SK-N-DZ (cell line): ENCODE results near the gene FSTL4.

ENCODE experiments used
- DNase-seq: peaks from one replicate; pipeline ENCODE4 v3.0.0-alpha.2; 2015; ENCODE audit warnings: low spot score

FSTL4 gene

DNA sequence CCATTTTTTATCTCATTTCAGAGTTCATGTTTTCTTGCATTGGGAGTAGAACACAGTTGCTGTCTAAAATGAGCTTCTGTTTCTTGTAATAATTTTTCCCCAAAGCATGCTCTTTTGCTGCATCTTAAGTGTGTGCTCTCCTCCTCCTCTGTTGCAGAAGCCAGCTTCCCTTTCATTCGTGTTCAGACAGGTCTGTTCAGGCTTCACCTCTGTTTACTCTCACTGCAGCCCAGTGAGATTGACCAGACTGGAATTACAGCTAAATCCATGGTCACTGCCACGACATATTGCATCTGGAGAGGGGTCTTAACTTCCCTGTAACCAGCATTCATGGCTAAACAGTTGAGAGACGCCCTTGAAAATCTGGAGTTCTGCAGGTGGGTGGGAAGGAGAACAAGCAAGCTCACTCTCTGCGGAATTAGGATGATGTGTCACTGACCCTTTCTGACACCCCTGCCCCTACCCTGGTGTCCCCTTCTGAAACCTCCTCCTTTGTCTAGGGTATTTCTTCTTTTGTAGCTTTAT, 223.2 kb downstream of the FSTL4 start:
- no peak for DNase-seq

DNA sequence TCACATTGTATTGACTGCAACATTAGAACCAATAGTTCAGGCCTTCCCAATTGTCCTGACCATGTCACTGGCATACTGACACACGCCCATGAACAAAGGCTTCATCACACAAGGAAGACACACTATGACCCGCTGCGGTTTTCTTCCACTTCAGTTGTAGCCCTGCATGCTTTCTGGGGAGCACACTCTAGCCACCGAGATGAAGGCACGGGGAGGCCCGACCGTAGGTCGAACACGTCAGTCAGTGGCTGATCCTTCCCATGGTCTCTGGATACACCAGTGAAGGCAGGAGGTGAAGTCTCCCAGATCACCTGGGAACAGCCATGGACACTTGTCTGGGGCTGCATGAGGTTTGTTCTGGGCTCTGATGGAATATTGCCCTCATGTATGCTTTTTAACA, 224.7 kb downstream of the FSTL4 start:
- no peak for DNase-seq

DNA sequence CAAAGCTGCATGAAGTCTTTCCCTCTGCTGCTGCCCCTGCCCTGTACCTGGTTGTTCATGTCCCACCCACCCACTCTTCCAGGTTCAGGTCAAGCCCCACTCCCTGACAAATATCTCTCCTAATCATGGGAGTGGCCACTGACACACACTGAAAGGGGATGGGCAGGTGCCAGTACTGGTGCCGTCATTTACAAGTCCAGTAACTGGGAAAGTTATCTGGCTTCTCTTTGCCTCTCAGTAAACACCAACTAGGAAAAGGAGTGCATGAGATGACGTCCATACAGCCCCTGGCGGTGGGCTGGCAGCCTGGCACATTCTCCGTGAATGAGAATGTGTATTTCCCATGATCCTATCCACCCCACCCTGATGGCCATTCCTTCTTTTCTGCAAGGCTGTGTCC, 225.2 kb downstream of the FSTL4 start:
- no peak for DNase-seq

DNA sequence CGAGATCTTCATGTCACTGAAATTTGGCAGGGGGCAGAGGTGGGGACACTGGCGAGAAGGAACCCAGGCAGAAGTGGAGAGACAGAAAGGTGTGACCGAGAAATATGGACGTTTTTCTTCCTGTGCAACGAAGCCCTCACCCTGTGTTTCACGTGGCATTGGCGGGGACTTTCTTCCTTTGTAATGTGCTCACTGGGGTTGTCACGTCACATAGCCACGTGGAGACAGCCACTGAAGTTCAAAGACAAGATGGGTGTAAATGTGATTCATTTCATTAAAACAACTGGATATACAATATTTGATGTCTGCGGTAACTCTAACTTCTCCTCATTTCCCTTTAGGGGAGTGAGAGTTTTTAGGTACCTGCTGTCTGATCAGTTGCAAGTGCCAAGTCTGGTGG, 225.7 kb downstream of the FSTL4 start:
- no peak for DNase-seq

DNA sequence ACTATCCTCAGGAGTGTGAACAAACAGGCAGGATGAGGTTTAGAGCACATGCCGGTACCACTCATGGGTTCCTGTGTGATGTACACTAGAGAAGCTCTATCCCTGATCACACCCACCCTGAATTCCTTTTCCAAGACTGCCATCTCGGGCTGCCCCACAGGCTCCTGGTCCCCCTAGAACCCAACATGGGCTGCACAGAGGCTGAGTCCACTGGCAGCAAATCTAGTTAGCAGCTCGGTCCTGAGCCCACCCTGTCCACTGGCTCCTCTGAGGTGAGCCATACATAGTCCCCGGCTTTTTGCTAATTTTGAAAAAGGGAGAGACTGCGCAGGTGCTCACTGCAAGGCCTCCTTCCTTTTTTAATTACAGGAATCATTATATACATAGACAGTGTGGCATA, 227.0 kb downstream of the FSTL4 start:
- no peak for DNase-seq

DNA sequence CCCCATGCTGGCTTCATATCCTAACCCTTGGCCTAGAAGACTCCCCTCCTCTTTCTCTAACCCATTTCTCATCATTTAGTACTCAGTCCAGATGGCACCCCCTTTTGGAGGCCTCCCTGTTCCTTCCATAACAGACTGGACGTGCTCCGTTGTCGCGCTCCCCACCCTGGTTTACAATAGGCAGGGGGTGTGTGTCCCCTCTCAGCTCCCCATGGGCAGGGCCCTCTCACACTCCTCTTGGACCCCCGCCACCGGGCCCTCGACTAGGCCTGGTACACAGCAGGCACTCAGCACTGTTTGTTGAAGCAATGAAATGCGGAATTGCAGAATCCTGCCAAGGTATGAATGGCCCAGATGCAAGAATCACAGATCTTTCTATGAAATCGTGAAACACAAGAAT, 227.4 kb downstream of the FSTL4 start:
- no peak for DNase-seq

DNA sequence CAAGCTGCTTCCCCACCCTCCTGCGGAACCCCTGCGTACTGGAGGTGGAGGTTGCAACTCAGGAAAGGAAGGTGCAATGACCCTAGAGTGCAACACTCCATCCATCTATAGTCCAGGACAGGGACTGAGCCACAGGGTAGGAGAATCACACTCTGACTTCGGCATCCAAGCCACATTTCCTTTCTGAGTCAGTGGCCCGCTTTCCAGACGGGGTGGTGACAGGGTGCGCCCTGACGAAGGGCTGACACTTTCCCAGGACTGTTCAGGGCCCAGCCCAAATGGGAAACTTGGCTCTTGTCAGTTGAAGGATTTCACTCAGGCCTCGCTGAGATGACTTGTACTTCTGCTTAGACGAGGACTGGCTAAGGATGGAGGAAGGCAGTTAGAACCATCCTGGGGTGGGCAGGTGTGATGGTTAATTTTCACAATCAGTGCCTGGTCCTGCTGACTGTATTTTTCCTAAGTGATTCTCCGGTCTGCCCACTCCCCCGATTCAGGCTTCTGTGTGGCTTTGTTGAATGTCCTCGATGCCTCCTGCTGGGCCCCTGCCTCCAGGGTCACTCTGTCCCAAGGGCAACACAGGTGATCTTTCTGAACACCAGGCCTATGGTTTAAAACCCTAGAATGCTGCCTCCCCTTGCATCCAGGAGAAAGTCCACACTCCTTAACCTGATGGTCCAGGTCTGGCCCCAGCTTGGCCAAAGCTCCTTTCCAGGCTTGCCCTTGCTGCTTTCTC, 228.1 kb downstream of the FSTL4 start:
- DNase-seq: no peak

DNA sequence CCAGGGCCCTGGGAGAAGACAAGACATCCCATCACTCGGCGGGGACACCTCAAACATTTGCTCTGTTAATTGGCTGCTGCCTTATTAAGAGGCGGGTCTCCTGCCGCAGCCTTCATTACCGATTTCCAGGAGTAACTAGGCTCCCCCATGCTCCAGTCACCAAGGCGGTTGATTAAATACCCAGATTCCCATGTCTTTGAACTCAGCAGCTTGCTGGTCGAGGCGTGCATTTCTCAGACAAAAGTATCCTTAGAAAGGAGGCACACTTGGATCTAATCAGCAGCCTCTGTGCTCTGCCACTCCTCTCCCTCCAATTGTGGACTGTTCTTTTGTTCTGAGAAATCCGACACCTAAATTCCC, 228.8 kb downstream of the FSTL4 start:
- no peak for DNase-seq

DNA sequence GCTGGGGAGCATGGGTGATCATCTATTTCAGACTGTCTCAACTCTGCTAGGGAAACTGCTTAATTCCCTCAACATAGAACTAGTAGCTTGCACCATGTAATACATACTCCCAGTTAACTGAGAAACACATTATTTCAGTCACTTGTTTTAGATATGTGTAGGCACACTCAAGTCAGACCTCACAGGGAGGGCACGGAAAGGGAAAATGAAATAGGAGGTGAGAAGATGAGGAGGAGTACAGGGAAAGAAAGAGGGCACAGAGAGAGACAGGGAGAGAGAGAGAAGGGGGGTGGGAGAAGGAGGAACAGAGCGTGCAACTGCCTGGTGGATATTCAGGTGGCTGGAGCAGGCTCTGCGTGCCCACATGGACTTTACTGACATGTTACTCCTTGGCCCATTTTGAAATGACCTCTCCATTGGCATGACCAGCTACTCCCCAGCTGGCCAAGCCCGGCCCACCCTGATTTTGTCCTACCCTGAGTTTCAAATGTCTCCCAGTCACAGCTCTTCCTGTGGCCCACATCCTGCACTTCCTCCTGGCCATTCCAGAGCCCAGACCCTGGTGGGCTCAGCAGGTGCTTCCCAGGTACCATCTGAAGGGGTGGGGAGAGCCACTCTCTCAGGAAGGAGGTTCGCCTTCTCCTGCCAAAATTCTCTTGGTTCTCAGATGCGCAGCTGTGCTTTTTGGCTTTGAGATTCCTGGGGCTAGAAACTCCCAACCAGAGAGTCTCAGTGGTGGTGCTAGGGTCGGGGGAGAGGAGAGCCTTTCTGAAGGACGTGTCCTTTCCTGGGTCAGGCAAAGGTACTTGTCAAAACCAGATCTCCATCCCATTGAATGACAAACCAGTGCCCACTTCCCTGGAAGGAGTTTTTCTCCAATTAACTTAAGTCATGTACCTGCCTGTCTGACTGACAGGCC, 229.4 kb downstream of the FSTL4 start:
- DNase-seq: no peak

DNA sequence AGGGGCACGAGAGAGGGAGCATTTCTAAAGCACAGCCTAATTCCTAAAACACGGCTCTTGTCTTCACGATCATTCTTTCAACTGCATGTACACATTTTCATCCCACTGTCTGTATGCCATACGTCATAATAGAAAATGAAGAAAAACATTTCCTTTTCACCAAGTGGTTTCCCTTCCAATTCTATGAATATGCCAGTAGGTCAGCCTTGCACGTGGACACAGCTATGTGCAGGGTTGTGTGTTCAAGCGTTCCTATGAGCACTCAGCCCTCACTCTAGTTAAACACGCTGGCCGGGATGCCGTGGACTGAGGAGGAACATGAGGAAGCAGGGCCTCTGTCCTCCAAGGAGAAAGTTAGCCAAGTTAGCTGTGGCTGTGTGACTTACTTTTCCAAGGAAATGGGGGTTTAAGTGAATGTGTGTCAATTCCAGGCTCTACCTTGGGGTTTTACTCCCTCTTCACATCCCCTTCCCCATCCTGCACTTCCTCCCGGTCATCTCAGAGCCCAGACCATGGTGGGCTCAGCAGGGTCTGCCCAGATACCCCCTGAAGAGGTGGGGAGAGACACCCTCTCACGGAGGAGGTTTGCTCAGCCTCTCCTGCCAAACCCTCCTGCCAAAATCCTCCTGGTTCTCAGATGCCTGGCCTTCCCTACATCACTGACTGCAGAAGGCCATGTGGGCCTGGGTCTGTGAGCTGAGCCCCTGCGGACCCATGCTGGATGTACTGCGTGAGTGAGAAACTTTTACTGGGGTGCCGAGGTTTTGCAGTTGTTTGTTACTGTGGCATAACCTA, 230.6 kb downstream of the FSTL4 start:
- no peak for DNase-seq

DNA sequence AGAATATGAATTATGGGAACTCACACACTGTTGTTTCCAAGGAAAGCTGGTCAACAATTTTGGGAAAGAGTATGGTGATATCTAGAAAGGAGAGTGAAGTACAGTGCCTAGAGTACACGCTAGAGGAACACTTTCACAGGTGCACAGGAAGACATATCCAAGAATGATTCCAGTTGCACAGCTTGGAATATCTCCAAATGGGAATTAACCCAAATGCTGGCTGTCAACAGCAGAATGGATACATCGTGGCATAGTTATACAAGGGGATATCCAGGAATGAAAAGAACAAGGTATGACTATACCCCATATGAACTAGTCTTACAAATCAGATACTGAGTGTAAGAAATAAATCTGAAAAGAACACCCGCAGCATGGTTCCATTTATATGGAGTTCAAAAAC, 231.3 kb downstream of the FSTL4 start:
- no peak for DNase-seq

DNA sequence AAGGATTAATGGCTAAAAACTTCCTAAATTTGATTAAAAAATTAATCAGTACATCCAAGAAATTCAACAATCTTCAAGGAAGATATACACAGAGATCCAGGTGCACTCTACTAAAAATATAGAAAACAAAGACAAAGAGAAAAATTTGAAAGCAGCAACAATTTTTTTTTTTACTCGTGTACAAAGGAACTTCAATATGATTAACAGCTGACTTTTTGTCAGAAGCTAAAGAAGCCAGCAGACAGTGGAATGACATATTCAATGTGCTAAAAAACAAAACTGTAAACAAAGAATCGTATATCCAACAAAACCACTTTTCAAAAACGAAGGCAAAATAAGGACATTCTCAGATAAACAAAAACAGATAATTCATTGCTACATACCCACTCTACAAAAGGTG, 234.6 kb downstream of the FSTL4 start:
- DNase-seq: no peak

DNA sequence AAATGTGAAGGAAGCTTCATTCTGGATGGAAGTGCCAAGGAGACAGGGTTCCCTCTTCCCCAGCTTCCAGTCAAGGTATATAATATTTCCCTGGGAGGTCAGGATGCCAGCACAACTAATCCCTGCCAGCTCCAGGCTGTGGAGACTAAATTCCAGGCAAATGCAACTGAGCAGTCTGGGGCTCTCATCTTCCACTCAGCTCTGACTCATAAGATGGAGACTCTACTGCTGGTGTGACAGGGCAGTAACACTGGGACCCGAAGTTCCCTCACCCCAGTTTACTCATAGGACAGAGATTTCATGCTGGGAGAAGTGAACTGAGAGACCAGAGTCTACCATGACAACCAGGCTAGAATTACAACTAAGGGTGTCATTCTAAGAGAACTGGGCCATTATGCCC, 235.4 kb downstream of the FSTL4 start:
- DNase-seq: no peak

DNA sequence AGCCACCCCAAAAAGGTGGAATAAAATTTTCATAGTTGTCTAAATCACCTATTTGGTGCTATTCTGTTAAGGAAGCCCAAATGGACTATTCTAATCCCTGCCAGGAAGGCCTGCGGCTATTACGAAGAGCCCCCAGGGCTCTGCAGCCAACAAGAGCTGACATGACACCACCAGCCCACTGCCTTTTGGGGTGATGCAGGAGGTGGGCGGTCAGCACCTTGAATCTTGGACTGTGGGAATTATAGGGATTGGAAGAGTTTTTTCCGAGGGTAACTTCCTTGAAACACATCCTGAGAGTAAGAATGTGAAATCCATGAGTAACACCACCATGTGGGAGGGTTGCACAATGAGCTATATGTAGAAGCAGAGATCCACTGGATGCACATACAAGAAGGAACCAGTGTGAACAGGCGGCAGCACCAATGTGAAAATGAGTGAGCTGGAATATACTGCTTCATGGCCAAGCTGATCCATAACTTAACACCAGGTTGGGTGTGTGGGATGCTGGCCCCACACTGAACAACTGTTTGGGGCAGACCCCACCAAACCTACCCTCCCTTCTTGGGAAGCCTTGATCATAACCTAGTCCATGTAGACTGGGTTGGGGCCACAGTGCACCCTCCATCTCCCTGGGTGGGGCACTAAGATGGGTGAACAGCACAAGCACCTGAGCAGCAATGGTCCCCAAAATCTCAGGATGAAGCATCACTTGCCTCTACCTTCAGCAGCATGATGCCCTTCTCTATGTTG, 239.0 kb downstream of the FSTL4 start:
- no peak for DNase-seq

DNA sequence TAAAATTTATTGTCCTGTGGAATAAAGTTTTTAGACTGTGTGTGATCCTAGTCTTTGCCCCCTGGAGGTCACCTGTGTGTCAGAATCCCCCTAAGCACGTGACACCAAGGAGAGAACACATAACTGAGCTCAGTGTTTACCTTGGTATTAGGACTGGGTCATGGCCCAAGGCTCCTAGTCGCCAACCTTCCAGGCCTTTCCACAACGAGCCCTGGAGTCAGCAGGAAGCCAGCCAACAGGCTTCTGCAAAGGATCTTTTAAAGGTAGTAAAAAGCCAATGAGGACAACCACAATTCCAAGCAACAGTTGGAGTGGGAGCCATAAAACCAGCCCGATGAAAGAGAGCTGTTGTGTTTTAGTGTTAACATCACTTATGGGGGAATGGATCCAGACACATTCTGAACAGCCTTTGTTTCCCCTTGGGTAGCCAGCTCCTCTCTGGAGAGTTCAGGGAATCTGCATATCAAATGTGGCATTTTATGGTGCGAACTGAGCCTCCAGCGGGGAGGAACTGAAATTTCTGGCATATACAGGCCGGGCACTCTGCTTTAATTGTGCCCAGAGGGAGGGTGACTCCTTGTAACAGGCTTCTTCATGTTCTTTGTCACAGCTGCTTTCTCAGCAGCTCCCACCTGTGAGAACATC, 239.9 kb downstream of the FSTL4 start:
- DNase-seq: no peak

DNA sequence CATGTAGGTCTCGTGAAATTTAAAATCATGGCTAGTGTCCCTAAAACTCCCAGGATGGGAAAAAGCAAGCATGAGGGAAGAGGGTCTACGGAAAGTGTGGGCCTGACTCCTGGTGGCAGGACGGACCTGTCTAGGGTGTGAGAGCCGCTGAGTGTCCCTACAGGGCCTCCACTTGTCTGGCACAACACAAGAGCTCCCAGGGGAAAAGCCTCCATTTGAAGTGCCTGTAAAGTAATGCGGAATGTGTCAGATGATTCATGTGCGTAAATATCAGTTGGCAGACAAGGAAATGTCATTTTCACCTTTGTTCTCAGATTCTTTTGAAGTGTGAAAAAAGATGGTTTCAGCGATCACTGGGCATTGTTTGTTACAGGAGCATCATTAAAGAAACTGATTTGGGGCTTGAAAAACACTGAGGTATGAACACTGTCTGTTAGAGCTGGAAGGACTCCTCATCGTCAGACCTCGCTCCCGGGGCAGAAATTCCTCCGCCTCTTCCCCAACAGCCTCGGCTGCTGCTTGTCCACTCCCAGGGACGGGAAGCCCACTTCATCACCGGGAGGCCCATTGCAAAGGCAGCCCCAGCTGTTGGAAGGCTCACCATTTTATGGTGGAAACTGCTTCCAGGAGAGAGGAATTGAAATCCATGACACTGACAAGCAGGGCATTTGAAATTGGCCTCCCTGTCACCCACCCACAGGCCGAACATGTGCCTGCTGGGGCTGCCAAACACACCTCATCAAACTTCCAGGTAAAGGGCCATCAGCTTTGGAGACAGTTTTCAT, 240.8 kb downstream of the FSTL4 start:
- no peak for DNase-seq

DNA sequence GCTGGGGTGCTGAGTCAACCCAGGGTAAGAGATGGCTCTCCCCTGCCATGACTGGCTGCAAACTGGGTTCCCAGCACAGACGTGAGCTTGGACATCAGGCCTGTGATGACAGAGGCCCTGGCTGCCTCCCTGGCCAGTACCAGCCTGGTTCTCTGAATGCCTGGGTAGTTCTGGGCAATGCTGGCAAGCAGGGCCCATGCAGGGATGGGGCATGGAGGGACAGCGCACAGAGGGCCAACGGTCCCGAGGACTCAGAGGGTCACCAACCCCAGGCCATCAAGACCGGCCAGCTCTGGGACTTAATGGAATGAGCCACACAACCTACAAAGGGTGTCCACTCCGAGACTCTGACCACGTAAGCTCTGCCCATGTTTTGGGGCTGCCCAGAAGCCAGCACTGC, 241.4 kb downstream of the FSTL4 start:
- no peak for DNase-seq

DNA sequence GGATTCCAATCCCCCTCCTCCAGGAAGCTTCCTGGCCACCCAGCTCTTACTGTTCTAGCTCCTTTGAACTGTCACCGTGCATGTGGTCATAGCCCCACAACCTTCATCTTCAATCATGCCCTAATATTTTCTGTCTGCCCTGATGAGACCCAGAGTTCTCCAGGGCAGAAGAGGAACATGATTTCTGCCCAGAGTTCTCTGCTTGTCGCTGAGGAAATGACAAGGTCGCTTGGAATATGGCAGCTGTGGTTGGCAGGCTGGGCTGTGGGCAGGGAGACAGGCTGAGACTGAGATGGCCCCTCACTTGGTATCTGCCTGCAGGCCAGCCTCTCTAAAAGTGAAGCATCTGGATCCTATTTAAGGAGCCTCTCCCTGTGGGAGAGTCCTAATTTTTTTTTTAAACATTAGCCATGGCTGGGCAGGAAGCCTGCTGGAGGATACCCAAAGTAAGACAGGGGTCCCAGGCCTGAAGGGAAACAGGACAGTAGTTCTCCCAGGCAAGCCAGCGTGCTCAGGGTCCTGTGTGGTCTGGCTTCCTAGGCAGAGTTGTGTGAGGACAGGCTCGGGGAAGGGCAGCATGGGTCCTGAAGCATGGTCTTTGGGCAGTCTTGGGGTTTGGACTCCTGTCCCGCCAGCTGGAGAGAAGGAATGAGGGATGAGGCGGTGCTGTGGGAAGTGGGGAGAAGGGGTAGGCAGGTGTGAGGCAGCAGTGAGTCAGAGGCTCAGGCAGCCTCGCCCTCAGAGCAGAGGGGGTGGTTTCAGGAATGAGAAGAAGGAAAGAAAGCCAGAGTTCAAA, 242.1 kb downstream of the FSTL4 start:
- DNase-seq: no peak
